Measurements from ENCODE around the gene CIB2.
"Not testable (repeated sequence)": the region's sequence is repeated elsewhere in the genome, so short reads cannot be mapped to it uniquely, and the experiment has no call there.

CIB2 gene

GRCh38 chr15:78131295-78132061 is at the start of gene CIB2:
Gene CIB2, minus strand, starts transcription at chr15:78131445. Its CDS starts 230 bp downstream, at chr15:78131215.
- DNase-seq (ENCODE audit: low read depth in 3 of 3), result peak; percentile 41 to 67 (median 55)

GRCh38 chr15:78179906-78180305 is 48.7 kb upstream of the CIB2 start:
- DNase-seq (ENCODE audit: low read depth in 3 of 3), result no peak

- DNase-seq (ENCODE audit: low read depth in 3 of 3), result no peak
Observed at GRCh38 chr15:78179286-78179840, 48.1 kb upstream of the CIB2 start.

- DNase-seq (ENCODE audit: low read depth in 3 of 3), result no peak
Observed at GRCh38 chr15:78178064-78178463, 46.8 kb upstream of the CIB2 start.

GRCh38 chr15:78177447-78177873 is 46.2 kb upstream of the CIB2 start:
- no peak for DNase-seq (ENCODE audit: low read depth in 3 of 3)

GRCh38 chr15:78175330-78175729 is 44.1 kb upstream of the CIB2 start:
- DNase-seq (ENCODE audit: low read depth in 3 of 3), result no peak

- DNase-seq (ENCODE audit: low read depth in 3 of 3), result no peak
Observed at GRCh38 chr15:78174401-78174800, 43.2 kb upstream of the CIB2 start.

- DNase-seq (ENCODE audit: low read depth in 3 of 3), result no peak
Observed at GRCh38 chr15:78171864-78172472, 40.7 kb upstream of the CIB2 start.

GRCh38 chr15:78170848-78171773 is 39.9 kb upstream of the CIB2 start:
- DNase-seq (ENCODE audit: low read depth in 3 of 3), result no peak

- DNase-seq (ENCODE audit: low read depth in 3 of 3), result no peak
Observed at GRCh38 chr15:78168608-78169007, 37.4 kb upstream of the CIB2 start.

GRCh38 chr15:78167227-78167888 is 36.1 kb upstream of the CIB2 start:
- DNase-seq (ENCODE audit: low read depth in 3 of 3), result peak in 1 of 3 donors; percentile 22

GRCh38 chr15:78164010-78164409 is 32.8 kb upstream of the CIB2 start:
- DNase-seq (ENCODE audit: low read depth in 3 of 3), result no peak

GRCh38 chr15:78162038-78162437 is 30.8 kb upstream of the CIB2 start:
- no peak for DNase-seq (ENCODE audit: low read depth in 3 of 3)

GRCh38 chr15:78159395-78159794 is 28.1 kb upstream of the CIB2 start:
- no peak for DNase-seq (ENCODE audit: low read depth in 3 of 3)

GRCh38 chr15:78157203-78157602 is 26.0 kb upstream of the CIB2 start:
- no peak for DNase-seq (ENCODE audit: low read depth in 3 of 3)

- DNase-seq (ENCODE audit: low read depth in 3 of 3), result no peak
Observed at GRCh38 chr15:78156653-78157052, 25.4 kb upstream of the CIB2 start.

- no peak for DNase-seq (ENCODE audit: low read depth in 3 of 3)
Observed at GRCh38 chr15:78155355-78155939, 24.2 kb upstream of the CIB2 start.

GRCh38 chr15:78154955-78155354 is 23.7 kb upstream of the CIB2 start:
- no peak for DNase-seq (ENCODE audit: low read depth in 3 of 3)

- not testable (repeated sequence) for DNase-seq (ENCODE audit: low read depth in 3 of 3)
Observed at GRCh38 chr15:78151075-78151474, 19.8 kb upstream of the CIB2 start.

GRCh38 chr15:78149805-78150751 is 18.8 kb upstream of the CIB2 start:
- DNase-seq (ENCODE audit: low read depth in 3 of 3), result no peak
